Type B pancreatic cell (in vitro differentiated cells): ENCODE measurements around the gene TMPRSS4. TPM values are rescaled to one million over a fixed set of nuclear protein-coding genes. Genes with fewer than 3 reads are reported as not detected.

Experiments
- DNase-seq: peaks from one replicate; pipeline ENCODE4 v3.0.0; 2021; ENCODE audit warnings: mixed read lengths; ENCODE audit not compliant: unreplicated experiment; ENCODE audit errors: extremely low spot score
- H3K27ac Mint-ChIP-seq: 2 replicates; pipeline ENCODE4 v1.8.0; 2021; ENCODE audit warnings: mild to moderate bottlenecking, mixed read lengths
- H3K27me3 Mint-ChIP-seq: 2 replicates; pipeline ENCODE4 v1.8.0; 2021; ENCODE audit warnings: mixed read lengths
- H3K36me3 Mint-ChIP-seq: 2 replicates; pipeline ENCODE4 v1.8.0; 2021; ENCODE audit warnings: mixed read lengths
- H3K4me1 Mint-ChIP-seq: one replicate; pipeline ENCODE4 v1.8.0; 2021; ENCODE audit warnings: mixed read lengths; ENCODE audit not compliant: unreplicated experiment
- H3K4me3 Mint-ChIP-seq: 2 replicates; pipeline ENCODE4 v1.8.0; 2021; ENCODE audit warnings: mild to moderate bottlenecking, mixed read lengths
- H3K9me3 Mint-ChIP-seq: 2 replicates; pipeline ENCODE4 v1.8.0; 2021; ENCODE audit warnings: mixed read lengths
- total RNA-seq: library from RNA; stranded (reverse); gene quantifications from 2 replicates; pipeline ENCODE4 v1.2.1, GENCODE V29; 2021; ENCODE audit warnings: low replicate concordance
- TF ChIP-seq, protein P1 (sequence below): fragments of 200-600 bp; sonication (generic); conservative IDR thresholded peaks from 2 replicates; pipeline ENCODE4 v1.5.0; 2021; ENCODE audit warnings: antibody characterized with exemption, mild to moderate bottlenecking

The TMPRSS4 gene
- total RNA-seq, 1 donor from 2014 or later: 33.8 TPM

DNA sequence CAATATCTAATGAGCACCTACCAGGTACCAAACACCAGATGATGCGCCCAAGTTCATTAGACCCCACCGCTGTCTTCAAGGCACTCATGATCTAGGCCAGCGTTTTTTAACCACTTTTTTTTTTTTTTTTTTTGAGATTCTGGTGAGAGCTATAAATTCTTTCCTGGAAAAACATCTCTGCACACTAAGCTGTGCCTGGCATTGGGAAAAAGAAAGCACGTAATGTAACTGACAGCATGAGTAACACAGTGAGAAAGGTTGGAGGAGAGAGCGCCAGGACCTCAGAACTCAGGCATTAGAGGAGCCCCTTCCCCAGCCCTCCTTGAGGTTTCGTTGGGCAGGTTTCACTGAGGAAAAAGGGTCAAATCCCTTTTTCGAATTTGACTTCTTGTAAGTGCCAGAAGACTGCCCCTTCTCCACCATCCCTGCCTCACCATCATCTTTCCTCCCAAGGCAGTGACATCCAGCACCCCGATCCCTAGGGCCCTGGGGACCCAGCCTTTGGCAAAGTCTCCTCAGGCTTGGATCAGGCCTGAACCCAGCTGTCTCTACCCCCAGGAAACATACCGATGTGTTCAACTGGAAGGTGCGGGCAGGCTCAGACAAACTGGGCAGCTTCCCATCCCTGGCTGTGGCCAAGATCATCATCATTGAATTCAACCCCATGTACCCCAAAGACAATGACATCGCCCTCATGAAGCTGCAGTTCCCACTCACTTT lies 36.0 kb downstream of the TMPRSS4 start:
- Mint-ChIP-seq H3K4me1 (peaks cover 4% of the 10 kb centered on the region), H3K4me3 (no peak overlapping the region), H3K27me3 (no peaks in the 10 kb centered on the region), H3K36me3 (no peaks in the 10 kb centered on the region), H3K9me3 (no peaks in the 10 kb centered on the region), H3K27ac (no peak overlapping the region)
- TF ChIP-seq, protein P1, sequence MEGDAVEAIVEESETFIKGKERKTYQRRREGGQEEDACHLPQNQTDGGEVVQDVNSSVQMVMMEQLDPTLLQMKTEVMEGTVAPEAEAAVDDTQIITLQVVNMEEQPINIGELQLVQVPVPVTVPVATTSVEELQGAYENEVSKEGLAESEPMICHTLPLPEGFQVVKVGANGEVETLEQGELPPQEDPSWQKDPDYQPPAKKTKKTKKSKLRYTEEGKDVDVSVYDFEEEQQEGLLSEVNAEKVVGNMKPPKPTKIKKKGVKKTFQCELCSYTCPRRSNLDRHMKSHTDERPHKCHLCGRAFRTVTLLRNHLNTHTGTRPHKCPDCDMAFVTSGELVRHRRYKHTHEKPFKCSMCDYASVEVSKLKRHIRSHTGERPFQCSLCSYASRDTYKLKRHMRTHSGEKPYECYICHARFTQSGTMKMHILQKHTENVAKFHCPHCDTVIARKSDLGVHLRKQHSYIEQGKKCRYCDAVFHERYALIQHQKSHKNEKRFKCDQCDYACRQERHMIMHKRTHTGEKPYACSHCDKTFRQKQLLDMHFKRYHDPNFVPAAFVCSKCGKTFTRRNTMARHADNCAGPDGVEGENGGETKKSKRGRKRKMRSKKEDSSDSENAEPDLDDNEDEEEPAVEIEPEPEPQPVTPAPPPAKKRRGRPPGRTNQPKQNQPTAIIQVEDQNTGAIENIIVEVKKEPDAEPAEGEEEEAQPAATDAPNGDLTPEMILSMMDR: no peak
- no peak for DNase-seq

DNA sequence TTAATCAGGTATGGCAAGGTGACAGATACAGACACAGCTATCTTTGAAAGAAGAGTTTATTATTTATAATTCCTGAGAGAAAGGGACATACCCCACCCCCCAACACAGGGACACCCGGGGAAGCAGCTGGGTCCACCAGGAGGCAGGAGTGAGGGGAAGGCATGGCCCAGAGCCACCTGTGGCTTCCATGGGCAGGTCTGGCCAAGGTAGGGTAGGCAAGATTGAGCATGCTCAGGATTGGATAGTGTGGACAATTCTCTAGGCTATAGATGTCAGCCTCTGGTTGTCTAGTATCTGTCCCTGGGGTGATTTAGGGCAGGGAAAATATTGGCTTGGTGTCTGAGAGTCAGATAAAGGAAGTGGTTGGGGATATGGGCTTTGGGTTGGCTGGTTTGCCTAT lies 37.4 kb downstream of the TMPRSS4 start:
- DNase-seq: no peak
- TF ChIP-seq, protein P1: no peak
- H3K27me3 Mint-ChIP-seq: no peaks in the 10 kb centered on the region
- no peak overlapping the region for H3K27ac Mint-ChIP-seq
- H3K4me1 Mint-ChIP-seq: peaks cover 4% of the 10 kb centered on the region
- H3K4me3 Mint-ChIP-seq: no peak overlapping the region
- no peaks in the 10 kb centered on the region for H3K9me3 Mint-ChIP-seq
- H3K36me3 Mint-ChIP-seq: no peaks in the 10 kb centered on the region

- H3K9me3 Mint-ChIP-seq: no peaks in the 10 kb centered on the region
- TF ChIP-seq, protein P1: no peak
- peaks cover 4% of the 10 kb centered on the region for H3K4me1 Mint-ChIP-seq
These were observed 38.2 kb downstream of the TMPRSS4 start for GRCh38 chr11:118115048-118115447.

DNA sequence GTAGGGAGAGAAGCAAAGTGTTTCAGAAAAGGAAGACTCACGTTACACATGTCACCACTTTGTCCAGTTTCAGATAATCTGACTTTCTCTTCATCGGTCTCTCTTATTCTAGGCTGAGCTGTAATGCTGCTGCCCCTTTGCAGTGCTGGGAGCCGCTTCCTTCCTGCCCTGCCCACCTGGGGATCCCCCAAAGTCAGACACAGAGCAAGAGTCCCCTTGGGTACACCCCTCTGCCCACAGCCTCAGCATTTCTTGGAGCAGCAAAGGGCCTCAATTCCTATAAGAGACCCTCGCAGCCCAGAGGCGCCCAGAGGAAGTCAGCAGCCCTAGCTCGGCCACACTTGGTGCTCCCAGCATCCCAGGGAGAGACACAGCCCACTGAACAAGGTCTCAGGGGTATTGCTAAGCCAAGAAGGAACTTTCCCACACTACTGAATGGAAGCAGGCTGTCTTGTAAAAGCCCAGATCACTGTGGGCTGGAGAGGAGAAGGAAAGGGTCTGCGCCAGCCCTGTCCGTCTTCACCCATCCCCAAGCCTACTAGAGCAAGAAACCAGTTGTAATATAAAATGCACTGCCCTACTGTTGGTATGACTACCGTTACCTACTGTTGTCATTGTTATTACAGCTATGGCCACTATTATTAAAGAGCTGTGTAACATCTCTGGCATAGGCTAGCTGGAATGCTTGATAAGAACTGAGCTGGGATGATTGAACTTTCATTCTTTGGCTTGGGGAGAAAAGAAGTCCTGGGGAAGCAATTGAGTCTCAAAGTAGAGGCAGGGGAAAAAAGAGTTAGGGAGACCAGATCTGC lies 41.1 kb downstream of the TMPRSS4 start:
- Mint-ChIP-seq H3K4me1 (no peaks in the 10 kb centered on the region), H3K36me3 (peaks cover 8% of the 10 kb centered on the region), H3K9me3 (no peaks in the 10 kb centered on the region), H3K27ac (no peak overlapping the region), H3K4me3 (no peak overlapping the region), H3K27me3 (no peaks in the 10 kb centered on the region)
- TF ChIP-seq, protein P1: no peak
- DNase-seq: no peak

More at GRCh38 chr11:118115048-118115447, 38.2 kb downstream of the TMPRSS4 start:
- Mint-ChIP-seq H3K27ac (no peak overlapping the region), H3K4me3 (no peak overlapping the region), H3K36me3 (no peaks in the 10 kb centered on the region), H3K27me3 (no peaks in the 10 kb centered on the region)
- DNase-seq: no peak

DNA sequence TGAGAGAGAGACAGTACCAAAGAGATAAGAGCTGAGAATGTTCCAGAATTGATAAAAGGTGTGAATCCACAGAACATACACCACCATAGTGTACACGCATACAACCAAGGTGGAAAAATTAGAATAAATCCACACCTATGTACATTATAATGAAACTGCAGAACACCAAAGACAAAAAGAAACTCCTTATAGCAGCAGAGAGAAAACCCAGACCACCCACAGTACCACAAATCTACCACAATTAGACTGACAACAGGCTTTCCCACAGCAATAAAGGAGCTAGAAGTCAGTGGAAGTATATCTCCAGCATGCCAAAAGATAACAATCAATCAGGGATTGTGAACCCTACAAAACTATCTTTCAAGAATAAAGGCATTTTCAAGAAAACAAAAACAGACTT lies 43.9 kb downstream of the TMPRSS4 start:
- no peak for DNase-seq
- Mint-ChIP-seq H3K27ac (no peak overlapping the region), H3K4me3 (no peak overlapping the region), H3K27me3 (no peaks in the 10 kb centered on the region), H3K36me3 (peaks cover 8% of the 10 kb centered on the region), H3K4me1 (no peaks in the 10 kb centered on the region), H3K9me3 (no peaks in the 10 kb centered on the region)
- TF ChIP-seq, protein P1: no peak
